H9 (cell line): ENCODE data around the gene THRB. TPM values are rescaled to one million over a fixed set of nuclear protein-coding genes. Genes with fewer than 3 reads are reported as not detected.

Source experiments
- DNase-seq: peaks from one replicate; pipeline ENCODE4 v3.0.0-alpha.2; 2017
- H2AFZ ChIP-seq: one replicate; pipeline ENCODE4 v1.6.1; 2013; ENCODE audit warnings: mild to moderate bottlenecking, low read length, control low read depth, moderate library complexity
- H2AK5ac ChIP-seq: 2 replicates; pipeline ENCODE4 v1.6.1; 2013; ENCODE audit warnings: low read length, control low read depth, mixed read lengths; ENCODE audit not compliant: insufficient read length
- H2BK120ac ChIP-seq: one replicate; pipeline ENCODE4 v1.6.1; 2013; ENCODE audit warnings: low read depth, mild to moderate bottlenecking, low read length, control low read depth, inconsistent platforms; ENCODE audit not compliant: poor library complexity, severe bottlenecking
- H2BK12ac ChIP-seq: 2 replicates; pipeline ENCODE4 v1.6.1; 2013; ENCODE audit warnings: low read length, control low read depth, mixed read lengths, low read depth; ENCODE audit not compliant: insufficient read length
- H2BK15ac ChIP-seq: 2 replicates; pipeline ENCODE4 v1.6.1; 2013; ENCODE audit warnings: low read depth, low read length, control low read depth
- H2BK20ac ChIP-seq: one replicate; pipeline ENCODE4 v1.6.1; 2013; ENCODE audit warnings: low read depth, mild to moderate bottlenecking, low read length, control low read depth, inconsistent platforms; ENCODE audit not compliant: poor library complexity, severe bottlenecking
- H2BK5ac ChIP-seq: 2 replicates; pipeline ENCODE4 v1.6.1; 2013; ENCODE audit warnings: low read length, control low read depth, mixed read lengths; ENCODE audit not compliant: insufficient read length
- H3K14ac ChIP-seq: 2 replicates; pipeline ENCODE4 v1.6.1; 2013; ENCODE audit warnings: low read length, control low read depth; ENCODE audit not compliant: insufficient read depth
- H3K18ac ChIP-seq: 2 replicates; pipeline ENCODE4 v1.6.1; 2013; ENCODE audit warnings: low read depth, mild to moderate bottlenecking, mixed read lengths, low read length, control low read depth; ENCODE audit not compliant: insufficient read length
- H3K23ac ChIP-seq: 2 replicates; pipeline ENCODE4 v1.6.1; 2013; ENCODE audit warnings: low read length, control low read depth, mixed read lengths, low read depth; ENCODE audit not compliant: insufficient read length
- H3K23me2 ChIP-seq: 2 replicates; pipeline ENCODE4 v1.6.1; 2013; ENCODE audit warnings: low read depth, mild to moderate bottlenecking, mixed read lengths, low read length, control low read depth; ENCODE audit not compliant: insufficient read length, poor library complexity, severe bottlenecking
- H3K27ac ChIP-seq: 2 replicates; pipeline ENCODE4 v1.5.1; 2013; ENCODE audit warnings: low read length, control low read depth, mixed read lengths, low read depth; ENCODE audit not compliant: insufficient read length
- H3K27me3 ChIP-seq: 2 replicates; pipeline ENCODE4 v1.6.1; 2013; ENCODE audit warnings: low read length, control low read depth, inconsistent platforms; ENCODE audit not compliant: insufficient read depth
- H3K4ac ChIP-seq: 2 replicates; pipeline ENCODE4 v1.6.1; 2013; ENCODE audit warnings: low read depth, mild to moderate bottlenecking, control low read depth, inconsistent platforms, low read length, moderate library complexity
- H3K4me1 ChIP-seq: 2 replicates; pipeline ENCODE4 v1.6.1; 2013; ENCODE audit warnings: low read length, control low read depth, inconsistent platforms; ENCODE audit not compliant: insufficient read depth
- H3K4me2 ChIP-seq: 2 replicates; pipeline ENCODE4 v1.6.1; 2013; ENCODE audit warnings: low read length, control low read depth, mixed read lengths; ENCODE audit not compliant: insufficient read length, insufficient read depth
- H3K56ac ChIP-seq: 2 replicates; pipeline ENCODE4 v1.6.1; 2013; ENCODE audit warnings: low read depth, mild to moderate bottlenecking, mixed read lengths, low read length, control low read depth; ENCODE audit not compliant: insufficient read length
- H3K79me1 ChIP-seq: 2 replicates; pipeline ENCODE4 v1.6.1; 2013; ENCODE audit warnings: low read depth, mild to moderate bottlenecking, moderate library complexity, low read length, control low read depth, inconsistent platforms; ENCODE audit not compliant: insufficient read depth, poor library complexity, severe bottlenecking
- H3K79me2 ChIP-seq: 2 replicates; pipeline ENCODE4 v1.6.1; 2013; ENCODE audit warnings: low read length, control low read depth, inconsistent platforms; ENCODE audit not compliant: insufficient read depth
- H3K9ac ChIP-seq: 2 replicates; pipeline ENCODE4 v1.6.1; 2013; ENCODE audit warnings: low read length, control low read depth, mixed read lengths; ENCODE audit not compliant: insufficient read length; ENCODE audit errors: extremely low read depth
- H3K9me3 ChIP-seq: one replicate; pipeline ENCODE4 v1.6.1; 2013; ENCODE audit warnings: low read depth, low read length, inconsistent platforms; ENCODE audit not compliant: control insufficient read depth
- H3T11ph ChIP-seq: one replicate; pipeline ENCODE4 v1.6.1; 2013; ENCODE audit warnings: mild to moderate bottlenecking, low read length, control low read depth, inconsistent platforms
- H4K20me1 ChIP-seq: one replicate; pipeline ENCODE4 v1.6.1; 2013; ENCODE audit not compliant: control insufficient read depth, insufficient read length, insufficient read depth
- H4K5ac ChIP-seq: 2 replicates; pipeline ENCODE4 v1.6.1; 2013; ENCODE audit warnings: low read depth, mild to moderate bottlenecking, mixed read lengths, low read length, control low read depth; ENCODE audit not compliant: insufficient read length
- H4K8ac ChIP-seq: replicated peaks from 2 replicates; pipeline ENCODE4 v1.6.1; 2013; ENCODE audit warnings: low read length, control low read depth, mixed read lengths, low read depth; ENCODE audit not compliant: insufficient read length
- H4K91ac ChIP-seq: 2 replicates; pipeline ENCODE4 v1.6.1; 2013; ENCODE audit warnings: low read depth, mild to moderate bottlenecking, moderate library complexity, mixed read lengths, low read length, control low read depth; ENCODE audit not compliant: insufficient read length
- H3K27ac Mint-ChIP-seq, 3 experiments: 2 replicates in 2 of 3; 3 replicates in 1 of 3; pipeline ENCODE4 v1.8.0; 2020 to 2021; ENCODE audit warnings: mixed read lengths in 3 of 3, mild to moderate bottlenecking in 1 of 3, moderate library complexity in 1 of 3
- H3K27me3 Mint-ChIP-seq: 2 replicates; pipeline ENCODE4 v1.8.0; 2021; ENCODE audit warnings: low read depth, mild to moderate bottlenecking, moderate library complexity, mixed read lengths
- H3K36me3 Mint-ChIP-seq, 3 experiments: 2 replicates in 2 of 3; 3 replicates in 1 of 3; pipeline ENCODE4 v1.8.0; 2020 to 2021; ENCODE audit warnings: low read depth in 3 of 3, mixed read lengths in 3 of 3; ENCODE audit not compliant: insufficient read depth in 1 of 3
- H3K4me1 Mint-ChIP-seq, 2 experiments: 2 replicates each; pipeline ENCODE4 v1.8.0; 2020; ENCODE audit warnings: mixed read lengths in 2 of 2
- H3K4me3 Mint-ChIP-seq, 2 experiments: 2 replicates in 1 of 2; 3 replicates in 1 of 2; pipeline ENCODE4 v1.8.0; 2020 to 2021; ENCODE audit warnings: mild to moderate bottlenecking in 2 of 2, mixed read lengths in 2 of 2, moderate library complexity in 1 of 2
- H3K9me3 Mint-ChIP-seq, 2 experiments: 2 replicates in 1 of 2; 3 replicates in 1 of 2; pipeline ENCODE4 v1.8.0; 2020; ENCODE audit warnings: mild to moderate bottlenecking in 2 of 2, mixed read lengths in 2 of 2, moderate library complexity in 1 of 2
- CTCF ChIP-seq: fragments of 200-600 bp; sonication (generic); conservative IDR thresholded peaks from 3 replicates; pipeline ENCODE4 v1.8.0; 2021; ENCODE audit warnings: antibody characterized with exemption, mild to moderate bottlenecking
- WGBS: extraction: QIAGEN DNeasy Blood & Tissue Kit; methylation state at CpG from one replicate; pipeline ENCODE4 v1.1.7; 2013; ENCODE audit warnings: missing lambda C conversion rate, low lambda C conversion rate, mixed read lengths; ENCODE audit not compliant: insufficient read length; ENCODE audit errors: extremely low coverage; 5-methylcytosine and 5-hydroxymethylcytosine counted together
- total RNA-seq: library from RNA; stranded (reverse); gene quantifications from 2 replicates; pipeline ENCODE4 v1.2.1, GENCODE V29; 2021

Gene THRB
- total RNA-seq, 1 experiment from 2014 or later = 8.6 TPM

- H4K91ac ChIP-seq = no peak overlapping the region
- H3K27me3 ChIP-seq = no peaks in the 10 kb centered on the region
- H2BK20ac ChIP-seq = no peak overlapping the region
- no peaks in the 10 kb centered on the region for H3K36me3 Mint-ChIP-seq
- no peaks in the 10 kb centered on the region for H3K9me3 Mint-ChIP-seq
- TF ChIP-seq CTCF = peak; percentile 78
- WGBS = no CpG with 5 or more reads among the region's 5 CpGs
- no peak overlapping the region for H3K4me3 Mint-ChIP-seq
- no peak overlapping the region for H2BK12ac ChIP-seq
- H3K4me2 ChIP-seq = no peak overlapping the region
- H3T11ph ChIP-seq = no peak overlapping the region
- no peaks in the 10 kb centered on the region for H4K20me1 ChIP-seq
- no peaks in the 10 kb centered on the region for H3K9me3 ChIP-seq
- no peak overlapping the region for H2AFZ ChIP-seq
- H2AK5ac ChIP-seq = no peak overlapping the region
- no peak overlapping the region for H4K8ac ChIP-seq
- H3K27me3 Mint-ChIP-seq = no peaks in the 10 kb centered on the region
- no peaks in the 10 kb centered on the region for H3K4me1 Mint-ChIP-seq
- no peaks in the 10 kb centered on the region for H3K79me2 ChIP-seq
- H3K4ac ChIP-seq = no peak overlapping the region
- H3K27ac ChIP-seq = no peak overlapping the region
- no peak overlapping the region for H3K18ac ChIP-seq
- no peak overlapping the region for H3K56ac ChIP-seq
- H3K23ac ChIP-seq = no peak overlapping the region
- H3K9ac ChIP-seq = no peak overlapping the region
- no peaks in the 10 kb centered on the region for H3K23me2 ChIP-seq
- H4K5ac ChIP-seq = peak overlapping the region; percentile 84
- no peaks in the 10 kb centered on the region for H3K4me1 ChIP-seq
- no peak overlapping the region for H2BK5ac ChIP-seq
- no peak overlapping the region for H3K14ac ChIP-seq
- peak; percentile 67 for DNase-seq
- H3K27ac Mint-ChIP-seq = peak overlapping the region in 2 of 3 experiments; percentile 62 to 68; a peak in 2 of 7 replicates
- H2BK15ac ChIP-seq = no peak overlapping the region
- no peaks in the 10 kb centered on the region for H3K79me1 ChIP-seq
- no peak overlapping the region for H2BK120ac ChIP-seq
These were observed 308.8 kb downstream of the THRB start for GRCh38 chr3:24185738-24186384.
